Globus pallidus (tissue), 1 donor: ENCODE measurements around the gene TRAPPC3L.

ENCODE experiments used
- DNase-seq: peaks from one replicate; pipeline ENCODE4 v3.0.0-alpha.2; 2015; ENCODE audit warnings: low spot score

The TRAPPC3L gene

DNA sequence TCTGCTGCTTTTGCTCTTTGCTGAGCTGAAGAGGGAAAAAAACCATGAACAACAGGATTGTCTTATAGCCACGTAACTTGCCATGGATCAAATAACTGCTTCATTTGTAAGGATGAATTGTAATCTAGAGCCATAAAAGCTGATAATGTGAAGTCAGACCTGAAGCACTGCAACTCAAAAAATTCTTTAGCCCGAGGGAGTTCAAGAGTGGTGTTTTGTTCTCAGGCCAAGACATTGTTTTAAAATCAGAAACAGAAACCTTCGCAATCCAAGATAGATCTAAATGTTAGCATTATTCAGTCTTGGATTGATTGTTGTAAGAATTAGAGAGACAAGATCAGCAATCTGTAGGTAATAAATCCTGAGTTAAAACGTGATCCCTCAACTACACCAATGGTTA lies at the start of gene TRAPPC3L:
TRAPPC3L (minus strand) TSS at position 34 of the 400 bp plus-strand sequence. CDS start 170 bp downstream, outside the sequence.
- DNase-seq = no peak

DNA sequence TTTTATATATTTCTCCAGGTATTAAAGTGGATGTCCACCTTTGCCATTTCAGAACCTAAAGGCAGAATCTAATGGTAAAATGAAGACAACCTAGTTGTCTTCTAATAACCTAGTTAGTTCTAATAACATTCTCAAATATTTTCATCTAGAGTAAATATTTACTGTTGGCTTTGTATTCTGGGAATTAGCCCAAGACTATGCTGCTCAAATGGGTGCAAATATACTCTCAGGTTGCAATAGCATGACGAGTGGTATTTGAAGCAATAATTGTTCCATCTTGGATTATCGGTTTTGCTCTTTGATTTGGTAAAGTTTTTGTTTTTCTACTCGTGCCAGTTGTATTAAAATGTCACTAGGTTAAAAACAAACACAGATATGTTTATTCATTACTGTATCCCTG lies 49.8 kb upstream of the TRAPPC3L start:
- DNase-seq = no peak

DNA sequence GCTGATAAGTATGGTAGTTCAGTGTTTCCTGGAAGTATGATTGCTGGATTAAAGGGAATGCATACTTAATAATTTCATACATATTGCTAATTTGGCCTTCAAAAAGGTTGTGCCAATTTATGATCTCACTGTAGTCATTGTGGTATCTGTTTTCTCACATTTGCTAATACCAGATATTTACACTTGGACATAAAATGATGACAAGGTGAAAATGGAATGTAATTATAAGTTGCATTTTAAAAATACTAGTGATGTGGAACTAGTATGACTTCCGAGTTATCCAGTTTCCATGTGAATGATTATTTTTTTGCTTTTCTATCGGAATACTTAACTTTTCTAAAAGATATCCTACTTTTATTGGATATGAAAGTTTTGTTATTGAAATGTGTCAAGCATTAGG lies 41.3 kb upstream of the TRAPPC3L start:
- DNase-seq = no peak

DNA sequence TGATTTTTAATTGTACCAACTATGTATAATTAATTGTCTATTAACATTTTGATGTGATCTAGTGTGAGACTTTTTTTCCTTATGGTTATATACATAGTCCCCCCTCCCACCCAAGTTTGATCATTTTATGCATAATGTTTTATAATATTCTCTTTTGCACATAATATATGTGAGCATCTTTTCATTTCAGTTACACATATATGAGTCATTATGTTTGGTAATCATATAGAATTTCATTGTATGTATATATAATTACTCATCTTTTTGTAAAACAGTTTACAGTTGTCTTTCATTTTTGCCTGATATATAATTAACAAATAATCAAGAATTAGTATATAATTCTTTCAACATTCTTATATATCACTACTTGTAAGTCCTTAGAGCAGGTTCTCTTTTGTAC lies 40.8 kb upstream of the TRAPPC3L start:
- DNase-seq = no peak

DNA sequence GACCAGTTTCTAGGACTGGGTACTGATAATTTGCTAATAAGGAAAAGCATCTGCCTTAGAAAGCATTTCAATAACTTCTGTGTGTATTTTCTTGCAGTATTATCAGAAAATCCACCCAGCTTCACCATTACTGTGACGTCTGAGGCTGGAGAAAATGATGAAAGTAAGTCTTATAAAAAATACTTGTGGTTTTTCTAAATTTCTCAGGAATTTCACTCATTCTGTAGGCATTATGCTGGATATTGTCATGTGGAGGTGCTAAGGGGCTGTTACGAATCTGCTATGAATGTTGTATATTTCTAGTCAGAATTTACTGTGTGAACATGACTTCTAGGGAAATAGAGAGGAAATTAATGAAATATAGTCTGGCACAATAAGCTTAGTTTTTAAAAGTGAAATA lies 34.7 kb upstream of the TRAPPC3L start:
- no peak for DNase-seq

DNA sequence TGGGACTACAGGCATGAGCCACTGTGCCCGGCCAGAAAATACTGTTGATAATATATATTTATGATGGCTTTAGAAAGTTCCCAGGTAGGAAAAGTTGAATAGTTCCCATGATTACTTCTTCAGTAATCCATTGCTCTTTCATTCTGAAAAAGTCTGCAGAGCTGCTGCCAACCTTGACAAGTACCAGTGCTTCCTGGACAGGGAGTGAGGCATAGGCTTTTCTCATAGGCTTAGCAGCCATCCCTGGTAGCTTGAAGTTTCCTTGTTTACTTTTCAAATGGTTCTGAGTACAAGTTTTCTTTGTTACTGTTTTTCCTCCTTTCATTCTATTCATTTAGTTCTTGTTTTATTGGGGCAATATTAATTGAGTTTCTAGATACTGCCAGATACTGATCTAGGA lies 33.7 kb upstream of the TRAPPC3L start:
- DNase-seq = no peak

DNA sequence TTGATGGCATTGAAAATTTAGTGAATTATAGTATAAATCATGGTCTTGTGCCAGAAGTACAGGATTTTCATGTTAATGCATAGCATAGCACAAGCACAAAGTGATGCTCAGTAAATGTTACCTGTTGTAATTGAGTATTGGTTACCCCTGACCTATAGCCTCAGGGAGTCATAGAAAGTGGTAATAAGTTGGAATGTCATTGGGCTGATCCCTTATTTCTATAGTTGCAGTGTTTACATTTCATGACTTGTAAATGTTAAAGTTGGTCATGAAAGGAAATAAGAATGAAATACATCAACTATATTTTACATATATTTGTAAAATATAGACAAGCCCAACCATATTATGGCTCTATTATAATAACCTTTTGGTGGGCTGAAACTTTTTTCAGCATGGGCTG lies 32.9 kb upstream of the TRAPPC3L start:
- DNase-seq = no peak

DNA sequence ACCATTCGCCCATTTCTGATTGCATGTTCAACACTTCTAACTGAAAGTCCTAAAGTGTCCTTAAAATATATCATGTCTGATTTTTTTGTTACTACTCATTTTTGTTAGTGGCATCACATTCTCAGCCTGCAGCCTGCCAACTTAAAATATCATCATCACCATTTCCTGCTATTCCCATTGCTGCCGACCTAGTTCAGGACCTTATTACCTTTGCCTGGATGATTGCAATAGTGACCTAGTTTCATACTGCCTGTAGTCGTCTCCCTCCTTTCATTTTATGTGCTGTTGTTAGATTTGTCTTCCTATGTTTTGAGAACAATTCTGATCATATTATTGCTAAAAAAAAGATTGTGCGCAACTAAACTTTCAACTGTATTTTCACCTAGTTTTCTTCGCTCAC lies 32.0 kb upstream of the TRAPPC3L start:
- no peak for DNase-seq

DNA sequence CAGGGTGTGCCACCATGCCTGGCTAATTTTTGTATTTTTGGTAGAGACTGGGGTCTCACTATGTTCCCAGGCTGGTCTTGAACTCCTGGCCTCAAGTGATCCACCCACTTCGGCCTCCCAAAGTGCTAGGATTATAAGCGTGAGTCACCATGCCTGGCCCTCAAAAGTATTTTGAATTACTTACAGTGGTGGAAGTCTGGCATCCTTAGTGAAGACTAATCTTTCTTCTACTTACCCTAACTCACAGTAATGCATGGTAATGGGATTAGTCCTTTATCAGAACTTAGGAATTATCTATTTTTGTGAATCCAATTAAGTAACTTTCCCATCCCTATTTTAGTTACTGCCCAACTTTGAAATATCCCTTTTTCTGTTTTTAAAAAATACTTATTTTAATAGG lies 29.7 kb upstream of the TRAPPC3L start:
- no peak for DNase-seq

DNA sequence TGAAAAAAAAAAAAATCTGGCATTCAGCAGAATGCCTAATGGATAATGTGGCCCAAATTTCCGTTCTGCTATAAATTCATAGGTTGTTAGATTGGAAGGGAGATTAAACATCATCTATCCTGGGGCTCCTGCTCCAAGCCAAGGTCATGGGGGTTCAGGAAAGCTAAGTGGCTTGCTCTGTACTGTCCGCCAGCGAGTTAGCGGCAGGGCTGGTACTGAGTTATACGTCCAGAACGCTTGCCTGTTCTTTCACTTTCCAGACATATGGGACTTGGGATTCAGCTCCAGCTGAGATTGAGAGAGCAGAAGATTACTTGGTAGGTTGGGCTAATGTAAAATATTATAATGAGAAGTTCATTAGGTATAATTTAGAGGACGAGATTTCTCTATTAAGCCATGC lies 26.7 kb upstream of the TRAPPC3L start:
- DNase-seq = no peak

DNA sequence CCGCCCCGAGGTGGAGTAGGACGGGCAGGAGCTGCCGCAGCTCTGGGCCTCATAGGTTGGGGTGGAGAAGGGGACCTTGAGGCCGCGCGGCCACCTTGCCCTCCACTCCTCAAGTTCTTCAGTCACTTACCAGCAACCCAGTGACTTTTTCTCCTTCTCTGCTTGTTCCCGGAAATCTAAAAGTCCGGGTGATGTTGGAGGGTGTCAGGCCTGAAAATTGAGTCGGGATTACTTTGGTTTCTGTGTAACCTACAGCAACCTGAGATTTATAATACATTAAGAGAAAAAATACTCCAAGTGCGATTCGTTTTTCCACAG lies 26.2 kb upstream of the TRAPPC3L start:
- DNase-seq = no peak

DNA sequence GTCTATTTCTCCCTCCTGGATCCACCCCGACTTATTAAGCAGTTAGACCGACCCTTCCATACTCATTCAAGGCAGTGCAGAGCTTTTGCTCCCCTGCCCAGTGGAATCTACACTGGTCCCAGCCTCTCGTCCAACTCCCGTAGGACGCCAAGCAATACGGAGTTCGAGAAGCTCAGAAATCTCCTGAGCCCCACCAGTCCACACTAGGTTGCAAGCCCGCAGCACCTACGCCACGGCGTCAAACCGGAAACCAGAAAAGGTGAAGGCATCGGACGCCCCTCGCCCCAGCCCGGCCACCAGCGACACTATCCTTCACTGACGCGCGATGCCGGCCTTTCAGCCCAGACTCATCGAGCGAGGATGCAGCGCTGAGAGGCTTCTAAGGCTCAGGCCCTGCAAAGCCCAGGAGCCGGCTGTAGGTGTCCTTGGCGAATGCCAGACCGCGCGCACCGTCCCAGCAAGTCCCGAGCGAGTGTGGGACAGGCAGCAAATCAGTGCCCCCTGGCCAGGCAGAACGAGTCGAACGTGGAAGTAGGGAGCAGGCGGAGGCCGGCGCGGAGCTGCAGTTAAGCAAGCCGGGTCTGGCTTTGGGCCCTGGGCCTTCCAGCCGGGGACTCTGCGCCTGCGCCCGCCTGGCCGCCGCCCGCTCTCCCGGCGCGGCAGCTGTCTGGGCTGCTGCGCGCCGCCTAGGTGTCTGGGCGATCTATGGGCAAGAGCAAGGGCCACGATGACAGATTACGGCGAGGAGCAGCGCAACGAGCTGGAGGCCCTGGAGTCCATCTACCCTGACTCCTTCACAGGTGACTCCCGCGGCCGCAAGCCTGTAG lies 25.6 kb upstream of the TRAPPC3L start, which contains the start of gene RWDD1:
RWDD1 (plus strand) TSS at position 649 of the 827 bp plus-strand sequence; CDS start at position 728, 79 bp downstream.
- peak; percentile 99 for DNase-seq

DNA sequence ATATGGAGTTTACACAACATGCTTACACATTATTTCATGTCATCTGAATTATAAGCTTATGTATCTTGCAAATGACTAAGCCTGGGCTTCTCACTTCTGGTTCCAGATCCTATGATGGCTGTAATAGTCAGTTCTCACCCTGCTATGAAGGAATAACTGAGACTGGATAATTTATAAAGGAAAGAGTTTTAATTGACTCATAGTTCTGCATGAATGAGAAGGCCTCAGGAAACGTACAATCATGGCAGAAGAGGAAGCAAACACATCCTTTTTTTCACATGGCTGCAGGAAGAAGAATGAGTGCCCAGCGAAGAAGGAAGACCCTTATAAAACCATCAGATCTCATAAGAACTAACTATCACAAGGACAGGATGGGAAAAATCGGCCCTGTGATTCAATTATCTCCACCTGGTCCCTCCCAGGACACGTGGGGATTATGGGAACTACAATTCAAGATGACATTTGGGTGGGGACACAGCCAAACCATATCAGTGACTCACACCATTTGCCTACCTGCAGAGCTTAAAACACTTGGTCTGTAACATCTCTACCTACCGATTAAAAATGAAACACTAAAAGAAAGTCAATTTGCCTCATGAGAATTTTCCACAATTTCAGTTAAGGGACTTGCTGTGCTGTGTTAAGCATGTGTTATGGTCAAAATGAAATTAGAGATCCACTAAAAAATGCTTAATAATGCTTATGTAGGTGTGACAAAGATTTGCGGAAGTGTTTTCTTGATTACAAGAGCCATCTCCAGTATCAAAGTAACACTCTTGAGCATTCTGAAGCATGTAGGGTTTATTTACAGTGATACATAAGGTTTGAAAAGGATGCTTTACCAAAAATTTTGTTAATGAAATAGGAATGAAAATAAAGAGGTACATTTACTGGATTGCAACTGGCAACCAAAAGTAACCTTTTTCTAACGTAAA lies 23.6 kb upstream of the TRAPPC3L start:
- DNase-seq = no peak

DNA sequence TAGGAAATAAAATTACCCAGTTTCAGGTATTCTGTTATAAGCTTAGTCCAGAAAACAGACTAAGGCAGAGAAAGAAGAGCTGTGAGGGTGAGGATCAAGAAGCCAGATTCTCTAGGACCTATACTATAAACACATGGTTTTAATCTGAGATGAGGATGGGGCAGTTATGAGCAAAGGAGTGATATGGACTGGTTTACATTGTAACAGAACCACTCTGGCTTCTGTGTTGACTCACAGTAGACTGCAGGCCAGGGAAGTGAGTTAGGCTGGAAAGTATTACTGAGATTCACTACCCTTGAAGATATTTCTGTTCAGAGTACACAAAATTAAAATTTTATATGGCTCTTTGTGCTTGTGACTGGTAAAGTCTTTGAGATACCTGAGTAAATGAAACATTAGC lies 22.6 kb upstream of the TRAPPC3L start:
- DNase-seq = no peak

DNA sequence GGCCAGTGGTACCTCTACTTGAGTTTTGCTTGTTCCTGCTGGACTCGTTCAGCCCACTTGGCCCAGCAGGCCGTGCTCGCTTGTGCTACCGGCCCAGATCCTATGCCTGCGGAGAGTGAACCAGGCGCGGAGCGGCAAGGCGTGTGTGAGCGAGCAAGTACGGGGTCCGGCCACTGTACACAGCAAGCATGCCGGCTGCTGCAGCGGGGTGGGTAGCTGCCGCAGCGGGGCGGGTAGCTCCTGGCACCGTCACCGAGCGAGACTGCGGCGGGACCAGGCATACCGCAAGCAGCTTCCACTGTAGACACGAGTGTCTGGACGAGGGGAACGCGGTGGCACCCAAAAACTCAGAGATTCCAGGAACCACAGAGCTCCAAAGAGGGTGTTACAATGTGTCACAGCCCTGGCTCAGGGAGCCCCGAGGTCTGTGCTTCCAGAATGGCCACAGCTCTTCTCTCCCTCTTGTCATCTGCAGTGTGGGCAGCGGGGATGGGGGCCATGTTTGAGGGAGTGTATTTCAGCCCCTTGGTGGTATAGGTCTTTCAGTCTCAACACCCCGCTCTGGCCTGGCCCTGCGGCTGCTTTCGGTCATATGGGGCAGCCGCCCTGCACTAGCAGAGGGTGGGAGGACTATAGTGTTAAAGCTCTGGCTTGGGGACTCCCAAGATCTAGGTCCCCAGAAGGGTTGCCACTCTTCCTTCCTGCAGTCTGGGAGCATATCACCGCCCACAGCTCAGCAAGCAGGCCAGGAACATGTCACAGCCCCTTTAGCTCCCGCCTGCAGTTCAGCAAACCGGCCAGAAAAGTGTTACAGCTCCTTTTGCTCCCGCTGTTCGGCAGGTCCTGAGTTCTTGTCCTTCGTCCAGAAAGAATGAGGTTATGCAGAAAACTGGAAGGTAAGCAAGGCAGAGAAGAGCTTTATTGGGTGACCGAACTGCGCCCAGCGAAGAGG lies 19.7 kb upstream of the TRAPPC3L start:
- no peak for DNase-seq

DNA sequence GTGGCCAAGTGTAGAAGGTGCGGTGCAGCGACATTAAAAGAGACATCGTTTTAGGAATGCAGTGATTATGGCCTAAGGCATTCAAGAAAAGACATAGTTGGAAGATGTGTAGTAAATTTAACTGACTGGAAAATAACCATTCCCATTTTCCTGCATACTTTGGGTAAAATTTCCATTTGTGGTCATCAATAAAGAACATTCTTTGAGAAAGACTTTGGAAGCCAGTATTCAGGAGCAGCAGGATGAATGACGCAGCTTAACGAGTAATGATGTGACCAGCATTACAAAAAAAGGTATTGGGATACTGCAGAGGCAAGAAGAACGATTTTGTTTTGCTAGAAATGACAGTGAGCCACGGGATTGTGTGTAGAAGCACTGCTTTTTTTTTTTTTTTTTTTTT lies 18.8 kb upstream of the TRAPPC3L start:
- DNase-seq = no peak

DNA sequence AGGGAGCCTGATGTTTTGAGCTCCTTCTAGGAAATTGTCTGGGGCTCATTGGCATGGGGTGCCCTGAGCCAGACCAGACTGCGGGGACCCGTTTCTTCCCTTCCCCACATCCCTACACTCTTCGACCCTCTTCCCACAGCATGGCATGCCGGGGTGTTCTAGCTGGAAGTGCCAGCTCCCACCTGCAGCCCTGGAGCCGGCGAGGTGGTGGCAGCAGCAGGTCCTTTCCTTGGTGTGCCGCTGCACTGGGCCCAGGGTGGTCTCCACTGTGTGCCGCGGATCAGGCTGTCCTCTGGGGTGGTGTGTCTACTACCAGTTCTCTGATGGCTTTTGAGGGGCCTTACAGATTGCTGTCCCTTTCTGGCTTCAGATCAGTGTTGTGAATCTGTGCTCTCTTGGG lies 18.3 kb upstream of the TRAPPC3L start:
- no peak for DNase-seq

DNA sequence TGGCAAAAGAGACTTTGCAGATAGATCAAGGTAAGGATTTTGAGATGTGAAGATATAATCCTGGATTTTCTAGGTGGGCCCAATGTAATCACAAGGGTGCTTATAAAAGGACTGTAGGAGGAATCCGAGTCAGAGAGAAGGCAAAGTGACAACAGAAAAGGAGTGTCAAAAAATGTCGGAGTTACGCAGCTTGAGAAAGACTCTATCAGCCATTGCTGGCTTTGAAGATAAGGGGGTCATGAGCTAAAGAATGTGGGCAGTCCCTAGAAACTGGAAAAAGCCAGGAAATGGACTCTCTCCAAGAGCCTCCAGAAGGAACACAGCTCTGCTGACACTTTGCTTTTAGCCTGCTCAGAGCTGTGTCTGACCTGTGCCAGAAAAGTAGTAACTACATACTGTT lies 17.1 kb upstream of the TRAPPC3L start:
- DNase-seq = no peak

DNA sequence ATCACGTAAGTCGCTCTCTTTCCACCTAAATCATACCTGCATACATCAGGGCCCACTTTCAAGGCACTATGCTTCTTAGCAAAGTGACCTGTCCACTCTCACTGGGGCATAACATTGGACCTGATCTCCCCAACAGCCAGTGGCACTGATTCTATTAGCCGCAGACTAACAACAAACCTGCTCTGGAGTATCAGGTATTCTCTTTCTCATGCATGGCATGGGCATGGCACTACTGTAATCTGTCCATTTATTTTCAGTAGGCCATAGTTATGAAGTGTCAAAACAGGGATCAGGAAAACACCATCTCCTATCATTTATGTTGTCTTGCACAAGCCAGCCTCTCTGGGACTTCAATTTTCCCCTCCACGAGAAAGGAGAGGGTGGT lies 16.5 kb upstream of the TRAPPC3L start:
- no peak for DNase-seq

DNA sequence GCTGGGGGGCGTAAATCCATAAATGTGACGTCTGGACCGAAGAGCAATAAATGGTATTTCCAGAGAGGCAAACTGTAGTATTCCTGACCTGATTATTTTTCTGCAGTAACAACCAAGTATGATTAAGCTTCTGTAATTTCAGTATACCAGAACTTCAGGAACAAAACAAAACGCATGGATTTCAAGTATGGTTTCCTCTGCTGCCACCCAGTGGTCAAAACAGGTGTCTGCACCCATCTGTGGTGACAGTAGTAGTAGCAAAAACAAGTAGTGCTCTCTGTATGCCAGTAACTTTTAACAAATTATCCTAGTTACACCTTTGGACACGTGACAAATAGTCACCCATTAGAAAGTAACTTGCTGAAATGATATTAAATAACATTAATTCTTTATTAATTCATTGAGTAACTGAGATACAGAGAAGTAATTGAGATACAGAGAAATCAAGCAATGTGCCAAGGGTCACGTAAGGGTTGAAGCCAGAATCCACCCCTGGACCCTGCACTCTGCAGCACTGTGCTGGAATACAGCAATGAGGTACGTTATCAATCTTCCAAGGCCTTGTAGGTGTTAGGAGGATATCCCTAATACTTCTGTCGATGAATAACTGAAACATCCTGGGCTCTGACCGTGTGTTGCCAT lies 16.0 kb upstream of the TRAPPC3L start:
- peak; percentile 74 for DNase-seq

DNA sequence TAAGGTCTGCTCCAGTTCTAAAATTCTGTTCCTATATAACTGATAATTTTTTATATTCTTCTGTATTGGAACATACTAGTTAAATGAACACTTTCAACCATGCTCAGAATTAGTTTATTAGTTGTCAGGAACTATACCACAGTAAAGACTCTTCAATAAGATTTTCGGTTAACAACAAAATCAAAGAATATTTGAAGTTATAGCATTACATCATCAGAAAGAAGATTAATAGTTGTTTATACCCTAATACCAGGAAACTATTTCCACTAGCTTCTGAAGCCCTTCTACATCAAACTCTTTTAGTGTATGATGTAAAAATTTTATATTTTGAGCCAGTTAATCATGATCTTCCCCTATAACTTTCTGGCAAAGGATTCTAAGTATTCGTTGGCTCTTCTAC lies 14.6 kb upstream of the TRAPPC3L start:
- DNase-seq = no peak

DNA sequence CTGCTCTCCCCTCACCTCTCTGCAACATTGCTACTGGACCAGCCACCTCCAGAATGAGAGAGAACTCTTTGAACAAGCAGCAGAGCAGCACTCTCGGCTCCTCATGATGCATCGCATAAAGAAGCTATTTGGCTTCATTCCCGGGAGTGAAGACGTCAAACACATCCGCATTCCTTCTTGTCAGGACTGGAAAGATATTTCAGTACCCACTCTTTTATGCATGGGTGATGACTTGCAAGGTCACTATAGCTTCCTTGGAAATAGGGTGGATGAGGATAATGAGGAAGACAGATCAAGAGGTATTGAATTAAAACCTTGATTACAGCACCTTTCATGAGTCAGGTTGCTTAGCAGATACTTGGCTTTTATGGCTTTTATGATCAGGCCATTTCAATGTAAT lies 12.4 kb upstream of the TRAPPC3L start:
- no peak for DNase-seq
